GM18520 (cell line): ENCODE data around the gene PREPL.

ENCODE experiments used
- ATAC-seq: cut with Tn5 transposase; IDR thresholded peaks from one replicate; pipeline ENCODE4 v1.9.1; 2021; ENCODE audit not compliant: unreplicated experiment

The PREPL gene

GRCh38 chr2:44296653-44297052 lies 64.6 kb downstream of the PREPL start:
- no peak for ATAC-seq

- no peak for ATAC-seq
Measured at GRCh38 chr2:44295633-44296359, 65.5 kb downstream of the PREPL start.

- ATAC-seq, result no peak
Measured at GRCh38 chr2:44295113-44295512, 66.2 kb downstream of the PREPL start.

- no peak for ATAC-seq
Measured at GRCh38 chr2:44291281-44292248, 69.7 kb downstream of the PREPL start.

GRCh38 chr2:44290261-44290660 lies 71.0 kb downstream of the PREPL start:
- ATAC-seq, result no peak

- no peak for ATAC-seq
Measured at GRCh38 chr2:44286884-44287638, 74.2 kb downstream of the PREPL start.

- no peak for ATAC-seq
Measured at GRCh38 chr2:44286119-44286883, 75.0 kb downstream of the PREPL start.

- ATAC-seq, result no peak
Measured at GRCh38 chr2:44285174-44285573, 76.1 kb downstream of the PREPL start.

- ATAC-seq, result no peak
Measured at GRCh38 chr2:44283116-44283666, 78.1 kb downstream of the PREPL start.

- no peak for ATAC-seq
Measured at GRCh38 chr2:44280869-44281268, 80.4 kb downstream of the PREPL start.

GRCh38 chr2:44277541-44277940 lies 83.8 kb downstream of the PREPL start:
- ATAC-seq, result no peak

GRCh38 chr2:44275927-44276303 lies 85.4 kb downstream of the PREPL start:
- ATAC-seq, result no peak

GRCh38 chr2:44273596-44273995 lies 87.7 kb downstream of the PREPL start:
- no peak for ATAC-seq

- no peak for ATAC-seq
Measured at GRCh38 chr2:44273076-44273475, 88.2 kb downstream of the PREPL start.

GRCh38 chr2:44271296-44271695 lies 90.0 kb downstream of the PREPL start:
- ATAC-seq, result no peak

- no peak for ATAC-seq
Measured at GRCh38 chr2:44269831-44270230, 91.5 kb downstream of the PREPL start.

- ATAC-seq, result no peak
Measured at GRCh38 chr2:44267796-44268648, 93.3 kb downstream of the PREPL start.
